GM23338 (cell line): Measurements from ENCODE around the gene PPP2R5E.

Experiments
- CREB1 ChIP-seq: fragments of 250-450 bp; sonication (Bioruptor Pico); IDR thresholded peaks from 2 replicates; pipeline ENCODE4 v1.5.0; 2020; ENCODE audit warnings: low read depth, mild to moderate bottlenecking, moderate library complexity
- EZH2 ChIP-seq: fragments of 200-600 bp; sonication (generic); IDR thresholded peaks from one replicate; pipeline ENCODE4 v1.8.0; 2017; ENCODE audit warnings: antibody characterized with exemption, mild to moderate bottlenecking, low read depth; ENCODE audit not compliant: unreplicated experiment
- POLR2AphosphoS5 ChIP-seq: IDR thresholded peaks from 2 replicates; pipeline ENCODE4 v1.6.1; 2016; ENCODE audit warnings: antibody characterized with exemption, low read depth
- ZNF114 ChIP-seq: fragments of 250-450 bp; sonication (Bioruptor Pico); IDR thresholded peaks from 2 replicates; pipeline ENCODE4 v1.5.0; 2020; ENCODE audit warnings: mild to moderate bottlenecking, moderate library complexity
- TF ChIP-seq, protein P1 (sequence below), 2 experiments: fragments of 200-600 bp in 1 of 2; sonication (generic) in 1 of 2; conservative IDR thresholded peaks; 2 replicates each; pipeline versions ENCODE4 v1.5.1 to v1.6.1; 2016 to 2017; ENCODE audit warnings: antibody characterized with exemption in 2 of 2, low read depth in 2 of 2, mild to moderate bottlenecking in 2 of 2, moderate library complexity in 1 of 2
- TF ChIP-seq, protein P2 (sequence below): IDR thresholded peaks from one replicate; pipeline ENCODE4 v1.6.1; 2018; ENCODE audit warnings: antibody characterized with exemption; ENCODE audit not compliant: unreplicated experiment

DNA sequence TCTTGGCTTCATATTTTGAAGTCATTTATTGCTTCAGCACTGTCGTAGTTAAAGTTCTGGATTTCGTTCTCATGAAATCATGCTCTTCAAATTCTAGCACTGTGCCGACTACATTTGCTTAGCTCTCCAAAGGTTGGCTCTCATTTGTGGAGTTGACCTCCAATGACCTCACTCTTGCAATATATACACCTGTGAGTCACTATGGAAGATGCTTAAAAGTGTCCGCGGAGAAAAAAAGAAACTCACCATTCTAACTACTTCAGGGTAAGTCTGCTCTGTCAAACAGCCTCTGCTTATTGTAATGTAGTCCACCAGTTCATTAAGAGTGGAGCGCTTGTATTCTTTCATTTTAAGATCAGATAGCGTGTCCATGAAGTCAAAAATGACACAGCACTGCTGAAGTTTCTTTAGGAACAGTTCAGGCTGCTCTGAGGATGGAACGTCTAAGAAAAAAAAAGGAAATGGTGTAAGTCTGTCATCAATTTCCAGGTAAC is 89.7 kb downstream of the PPP2R5E start:
- TF ChIP-seq POLR2AphosphoS5, result no peak
- TF ChIP-seq, protein P1, sequence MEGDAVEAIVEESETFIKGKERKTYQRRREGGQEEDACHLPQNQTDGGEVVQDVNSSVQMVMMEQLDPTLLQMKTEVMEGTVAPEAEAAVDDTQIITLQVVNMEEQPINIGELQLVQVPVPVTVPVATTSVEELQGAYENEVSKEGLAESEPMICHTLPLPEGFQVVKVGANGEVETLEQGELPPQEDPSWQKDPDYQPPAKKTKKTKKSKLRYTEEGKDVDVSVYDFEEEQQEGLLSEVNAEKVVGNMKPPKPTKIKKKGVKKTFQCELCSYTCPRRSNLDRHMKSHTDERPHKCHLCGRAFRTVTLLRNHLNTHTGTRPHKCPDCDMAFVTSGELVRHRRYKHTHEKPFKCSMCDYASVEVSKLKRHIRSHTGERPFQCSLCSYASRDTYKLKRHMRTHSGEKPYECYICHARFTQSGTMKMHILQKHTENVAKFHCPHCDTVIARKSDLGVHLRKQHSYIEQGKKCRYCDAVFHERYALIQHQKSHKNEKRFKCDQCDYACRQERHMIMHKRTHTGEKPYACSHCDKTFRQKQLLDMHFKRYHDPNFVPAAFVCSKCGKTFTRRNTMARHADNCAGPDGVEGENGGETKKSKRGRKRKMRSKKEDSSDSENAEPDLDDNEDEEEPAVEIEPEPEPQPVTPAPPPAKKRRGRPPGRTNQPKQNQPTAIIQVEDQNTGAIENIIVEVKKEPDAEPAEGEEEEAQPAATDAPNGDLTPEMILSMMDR (conservative IDR thresholded peaks at IDR 0.05; ENCODE audit: low read depth in 2 of 2), result no peak
- TF ChIP-seq, protein P2, sequence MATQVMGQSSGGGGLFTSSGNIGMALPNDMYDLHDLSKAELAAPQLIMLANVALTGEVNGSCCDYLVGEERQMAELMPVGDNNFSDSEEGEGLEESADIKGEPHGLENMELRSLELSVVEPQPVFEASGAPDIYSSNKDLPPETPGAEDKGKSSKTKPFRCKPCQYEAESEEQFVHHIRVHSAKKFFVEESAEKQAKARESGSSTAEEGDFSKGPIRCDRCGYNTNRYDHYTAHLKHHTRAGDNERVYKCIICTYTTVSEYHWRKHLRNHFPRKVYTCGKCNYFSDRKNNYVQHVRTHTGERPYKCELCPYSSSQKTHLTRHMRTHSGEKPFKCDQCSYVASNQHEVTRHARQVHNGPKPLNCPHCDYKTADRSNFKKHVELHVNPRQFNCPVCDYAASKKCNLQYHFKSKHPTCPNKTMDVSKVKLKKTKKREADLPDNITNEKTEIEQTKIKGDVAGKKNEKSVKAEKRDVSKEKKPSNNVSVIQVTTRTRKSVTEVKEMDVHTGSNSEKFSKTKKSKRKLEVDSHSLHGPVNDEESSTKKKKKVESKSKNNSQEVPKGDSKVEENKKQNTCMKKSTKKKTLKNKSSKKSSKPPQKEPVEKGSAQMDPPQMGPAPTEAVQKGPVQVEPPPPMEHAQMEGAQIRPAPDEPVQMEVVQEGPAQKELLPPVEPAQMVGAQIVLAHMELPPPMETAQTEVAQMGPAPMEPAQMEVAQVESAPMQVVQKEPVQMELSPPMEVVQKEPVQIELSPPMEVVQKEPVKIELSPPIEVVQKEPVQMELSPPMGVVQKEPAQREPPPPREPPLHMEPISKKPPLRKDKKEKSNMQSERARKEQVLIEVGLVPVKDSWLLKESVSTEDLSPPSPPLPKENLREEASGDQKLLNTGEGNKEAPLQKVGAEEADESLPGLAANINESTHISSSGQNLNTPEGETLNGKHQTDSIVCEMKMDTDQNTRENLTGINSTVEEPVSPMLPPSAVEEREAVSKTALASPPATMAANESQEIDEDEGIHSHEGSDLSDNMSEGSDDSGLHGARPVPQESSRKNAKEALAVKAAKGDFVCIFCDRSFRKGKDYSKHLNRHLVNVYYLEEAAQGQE, result no peak
- no peak for TF ChIP-seq CREB1 (CRISPR knock-in tag)
- no peak for TF ChIP-seq EZH2
- TF ChIP-seq ZNF114 (CRISPR knock-in tag), result no peak
